Effector CD8-positive, alpha-beta T cell (primary cell): ENCODE data around the gene SLC15A4.

Experiments used
- DNase-seq: peaks from one replicate; lab custom pipeline; 2025; lab: John Stamatoyannopoulos, UW

The SLC15A4 gene

GRCh38 chr12:128794661-128795529, 28.9 kb downstream of the SLC15A4 start:
- no peak for DNase-seq

DNA sequence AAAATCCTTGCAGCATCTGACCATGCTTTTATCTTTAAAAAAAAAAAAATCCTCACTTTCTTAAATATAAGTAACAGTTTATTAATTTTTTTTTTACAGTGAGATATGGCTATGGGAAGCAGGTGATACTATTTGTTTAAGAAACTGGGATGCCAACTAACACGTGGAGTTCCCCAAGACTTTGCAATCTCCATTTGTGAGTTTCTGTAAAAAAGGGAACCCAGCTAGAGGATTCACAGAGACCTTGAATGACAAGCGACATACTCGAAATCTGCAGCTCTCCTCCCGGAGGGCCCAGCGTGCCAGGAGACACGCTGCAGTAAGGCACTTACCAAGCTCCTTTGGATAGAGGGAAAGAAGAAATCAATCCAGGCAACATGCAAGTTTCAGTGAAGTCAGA, 30.1 kb downstream of the SLC15A4 start:
- no peak for DNase-seq

DNA sequence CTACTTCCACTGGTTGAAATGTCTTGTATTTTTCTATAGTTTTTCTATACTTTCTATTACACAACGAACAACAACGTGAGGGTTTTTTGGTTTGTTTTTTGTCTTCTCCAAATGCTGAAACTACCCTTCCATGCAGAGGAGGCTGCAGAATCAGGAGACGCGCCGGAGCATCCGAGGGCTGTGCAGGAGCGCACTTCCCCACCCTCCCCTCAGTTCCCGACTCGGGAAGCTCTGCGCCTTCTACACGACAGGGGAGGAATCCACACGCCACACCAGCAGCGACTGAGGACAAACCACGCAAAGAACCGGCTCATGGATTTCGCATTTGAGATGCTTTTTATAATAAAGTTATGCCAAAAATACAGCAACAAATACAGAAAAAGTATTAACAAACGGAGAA, 30.9 kb downstream of the SLC15A4 start:
- DNase-seq, result no peak

- DNase-seq, result no peak
These were observed 31.4 kb downstream of the SLC15A4 start for GRCh38 chr12:128792398-128792797.

DNA sequence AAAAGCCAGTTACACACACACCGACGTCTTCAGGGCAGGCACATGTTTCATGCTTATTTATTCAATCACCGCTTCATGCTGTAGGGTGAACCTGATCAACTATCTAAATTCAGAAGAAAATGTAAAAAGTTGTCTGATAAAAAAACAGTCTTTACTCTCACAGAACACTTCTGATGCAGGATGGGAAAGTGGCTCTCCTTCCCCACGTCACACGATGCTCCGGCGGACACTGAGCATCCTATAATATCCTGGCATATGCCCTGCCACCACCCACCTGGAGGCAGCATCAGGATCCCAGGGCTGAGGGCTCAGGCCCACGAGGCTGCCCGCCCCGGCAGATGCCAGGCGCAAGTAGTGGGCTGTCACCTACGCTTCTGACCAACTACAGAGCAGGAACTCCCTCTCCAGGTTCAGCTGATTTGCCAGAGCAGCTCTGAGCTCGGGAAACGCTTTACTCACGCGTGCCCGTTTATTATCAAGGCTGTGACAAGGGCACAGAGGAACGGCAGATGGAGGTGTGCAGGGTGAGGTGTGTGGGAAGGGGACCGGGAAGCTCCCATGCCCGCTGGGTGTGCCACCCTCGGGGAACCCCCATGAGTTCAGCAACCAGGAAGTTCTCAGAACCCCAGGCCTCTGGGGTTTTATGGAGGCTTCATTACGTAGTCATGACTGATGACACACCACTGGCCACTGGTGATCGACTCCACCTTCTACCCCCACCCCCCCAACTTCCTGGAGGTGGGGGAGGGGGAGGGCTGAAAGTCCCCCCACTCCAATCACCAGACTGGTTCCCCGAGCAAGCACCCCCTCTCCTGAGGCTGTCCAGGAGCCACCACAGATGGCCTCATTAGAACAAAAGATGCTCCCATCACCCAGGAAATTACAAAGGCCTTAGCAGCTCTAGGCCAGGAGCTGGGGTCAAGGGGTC, 32.1 kb downstream of the SLC15A4 start:
- DNase-seq, result no peak

GRCh38 chr12:128790653-128791373, 32.9 kb downstream of the SLC15A4 start:
- no peak for DNase-seq

DNA sequence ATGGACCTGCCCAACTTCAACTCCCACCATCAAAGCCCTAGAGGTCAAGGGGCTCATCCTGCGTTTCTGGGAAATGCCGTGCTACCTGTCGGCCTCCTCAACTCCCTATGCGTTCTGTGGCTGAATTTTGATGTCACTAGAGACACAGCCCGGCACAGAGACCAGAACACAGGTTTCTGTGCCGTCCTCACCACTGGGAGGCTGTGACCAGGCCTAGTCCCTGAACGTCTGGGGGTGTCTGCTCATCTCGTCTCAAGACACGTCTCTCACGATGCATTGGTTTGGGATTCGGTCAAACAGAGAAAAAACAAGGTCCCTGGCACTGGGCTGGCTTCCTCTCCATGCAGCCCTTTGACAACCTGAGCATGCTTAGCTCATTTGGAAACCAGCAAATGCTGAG, 33.5 kb downstream of the SLC15A4 start:
- DNase-seq, result no peak

GRCh38 chr12:128789356-128789929, 34.3 kb downstream of the SLC15A4 start:
- no peak for DNase-seq

DNA sequence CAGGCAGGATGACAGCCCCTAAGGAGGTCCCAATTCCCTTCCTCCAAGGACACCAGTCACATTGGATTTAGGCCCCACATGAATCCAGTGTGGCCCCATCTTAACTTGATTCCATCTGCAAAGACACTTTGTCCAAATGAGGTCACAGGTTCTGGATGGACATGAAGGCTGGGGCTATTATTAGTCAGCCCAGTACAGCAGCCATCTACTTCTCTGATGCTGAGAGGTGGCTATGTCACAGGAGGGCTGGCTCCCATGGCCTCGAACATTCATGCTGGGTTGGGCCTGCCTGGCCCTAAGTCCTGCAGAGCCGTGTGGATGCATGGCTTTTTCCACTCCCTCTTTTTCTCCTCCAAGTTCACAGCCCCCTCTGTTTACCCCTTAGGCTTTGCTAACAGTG, 35.9 kb downstream of the SLC15A4 start:
- DNase-seq, result no peak

DNA sequence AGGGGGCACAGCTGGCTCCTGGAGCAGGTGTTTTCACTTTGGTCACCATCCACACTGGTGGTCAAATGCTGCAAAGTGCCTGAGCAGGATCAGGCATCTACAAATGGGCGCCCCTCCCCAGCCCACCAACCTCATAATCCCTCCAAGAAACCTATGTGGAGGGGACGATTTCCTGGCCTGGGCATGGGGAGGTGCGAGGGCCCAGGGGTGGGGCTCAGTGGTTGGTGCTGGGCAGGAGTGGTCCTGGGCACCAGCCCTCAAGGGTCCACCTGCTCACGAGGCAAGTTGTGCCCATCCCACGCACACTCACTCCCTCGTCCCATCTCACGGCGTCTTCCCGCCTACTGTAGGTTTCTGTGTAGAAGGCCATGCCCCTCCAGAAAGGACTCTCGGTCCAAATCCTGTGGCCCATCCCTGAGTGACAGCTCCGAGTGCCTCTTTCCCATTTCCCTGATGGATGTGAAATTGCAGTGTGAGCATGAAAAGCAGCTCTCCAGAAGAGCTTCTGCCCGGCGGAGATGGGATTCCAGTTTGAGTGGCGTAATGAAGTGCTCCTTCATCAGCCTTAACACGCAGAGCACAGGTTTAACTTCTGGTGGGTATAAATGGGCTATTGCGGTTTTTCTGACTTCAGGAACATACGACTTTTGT, 36.9 kb downstream of the SLC15A4 start:
- DNase-seq, result no peak

DNA sequence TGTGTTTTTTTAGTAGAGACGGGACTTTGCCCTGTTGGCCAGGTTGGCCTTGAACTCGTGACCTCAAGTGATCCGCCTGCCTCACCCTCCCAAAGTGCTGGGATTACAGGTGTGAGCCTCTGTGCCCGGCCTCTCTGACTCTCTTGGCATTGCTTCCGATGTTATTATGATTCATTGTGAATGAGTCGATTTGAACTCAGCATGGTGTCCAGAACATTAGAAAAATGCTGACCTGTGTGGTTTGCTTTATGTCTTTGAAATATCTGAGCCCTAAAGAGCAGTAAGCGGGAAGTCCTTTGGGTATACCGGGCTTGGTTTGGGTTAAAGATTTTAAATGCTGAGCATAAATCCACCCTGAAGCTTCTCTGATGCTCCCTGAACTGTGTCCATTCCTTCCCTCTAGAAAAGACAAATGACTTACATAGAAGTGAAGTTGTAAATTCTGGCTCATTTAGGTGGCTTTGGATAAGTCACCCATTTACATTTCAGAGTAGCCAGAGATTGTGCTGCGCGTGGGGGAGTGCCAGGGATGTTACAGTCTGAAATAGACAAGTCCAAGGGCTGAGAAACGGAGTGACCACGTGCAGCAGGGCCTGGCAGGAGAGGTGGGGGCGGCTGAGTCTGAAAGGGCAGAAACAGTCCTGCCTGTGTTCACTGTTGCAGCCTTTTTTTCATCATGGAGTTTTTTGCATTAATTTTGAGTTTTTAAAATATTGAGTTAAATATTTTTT, 39.6 kb downstream of the SLC15A4 start:
- DNase-seq, result no peak

GRCh38 chr12:128783129-128783574, 40.6 kb downstream of the SLC15A4 start:
- no peak for DNase-seq

- no peak for DNase-seq
These were observed 43.9 kb downstream of the SLC15A4 start for GRCh38 chr12:128779901-128780300.

DNA sequence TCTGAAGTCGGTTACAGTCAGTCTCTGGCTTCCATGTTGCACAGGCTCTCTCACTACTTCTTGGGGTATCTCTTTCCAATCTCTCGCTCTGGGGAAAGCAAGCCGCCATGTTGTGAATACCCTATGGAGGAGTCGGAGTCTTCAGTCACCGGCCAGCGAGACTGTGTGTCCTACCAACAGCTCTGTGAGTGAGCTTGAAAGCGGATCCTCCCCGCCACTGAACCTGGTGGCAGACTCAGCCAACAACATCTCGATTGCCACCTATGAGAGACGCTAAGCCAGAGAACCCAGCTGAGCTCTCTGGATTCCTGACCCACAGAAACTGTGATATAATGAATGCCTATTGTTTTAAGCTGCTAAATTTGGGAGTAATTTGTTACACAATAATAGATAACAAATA, 51.5 kb downstream of the SLC15A4 start:
- DNase-seq, result no peak

GRCh38 chr12:128771681-128772080, 52.1 kb downstream of the SLC15A4 start:
- no peak for DNase-seq

DNA sequence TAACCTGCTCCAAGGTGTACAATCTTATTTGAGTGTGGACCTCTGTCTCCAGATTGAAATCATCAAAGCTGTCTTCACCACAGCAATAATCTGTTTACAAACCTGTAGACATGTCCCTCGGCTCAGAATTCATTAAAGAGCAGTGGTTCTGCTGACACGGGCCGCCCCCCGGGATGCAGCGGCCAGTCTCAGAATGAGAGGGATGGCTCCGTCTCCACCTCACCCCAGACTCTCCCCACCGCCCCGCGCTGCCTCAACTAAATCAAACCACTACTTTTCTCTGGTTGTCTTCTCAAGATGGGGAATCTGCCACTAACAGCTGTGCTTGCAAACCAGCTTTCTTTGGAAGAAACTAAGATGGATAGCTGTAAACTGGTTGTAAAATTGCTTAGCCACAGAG, 56.2 kb downstream of the SLC15A4 start:
- no peak for DNase-seq

DNA sequence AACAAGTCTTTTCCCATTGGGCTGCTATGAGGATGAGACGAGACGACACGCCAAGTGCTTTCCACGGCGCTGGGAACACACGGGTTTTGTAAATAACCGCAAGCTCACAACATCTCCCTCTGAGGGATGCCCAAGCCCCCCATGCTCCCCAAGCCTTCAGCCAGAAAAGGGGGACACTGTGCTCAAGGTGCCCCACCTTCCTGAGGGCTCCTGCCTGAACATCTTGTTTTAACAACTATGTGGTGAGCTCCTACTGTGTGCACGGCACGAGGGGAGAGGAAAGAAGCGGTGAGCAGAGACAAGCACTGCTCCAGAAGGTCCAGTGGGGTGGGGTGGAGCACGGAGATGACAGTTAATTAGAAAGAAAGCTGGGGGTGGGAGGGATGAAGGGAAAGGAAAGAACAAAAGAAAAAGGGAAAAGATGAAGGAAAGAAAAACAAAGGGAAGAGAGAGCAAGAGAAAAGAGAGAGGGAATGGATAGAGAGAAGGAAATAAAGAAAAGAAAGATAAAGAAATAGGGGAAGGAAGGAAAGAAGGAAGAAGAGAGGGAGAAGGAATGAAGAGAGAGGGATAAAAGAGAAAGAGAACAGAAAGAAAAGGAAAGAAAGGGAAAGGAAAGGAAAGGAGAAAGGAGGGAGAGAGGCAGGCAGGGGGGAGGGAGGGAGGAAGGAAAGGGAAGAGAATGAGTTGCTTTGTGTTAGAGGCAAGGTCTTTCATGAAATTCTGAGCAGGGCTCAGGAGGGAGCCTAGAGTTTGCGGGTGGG, 56.8 kb downstream of the SLC15A4 start:
- no peak for DNase-seq

DNA sequence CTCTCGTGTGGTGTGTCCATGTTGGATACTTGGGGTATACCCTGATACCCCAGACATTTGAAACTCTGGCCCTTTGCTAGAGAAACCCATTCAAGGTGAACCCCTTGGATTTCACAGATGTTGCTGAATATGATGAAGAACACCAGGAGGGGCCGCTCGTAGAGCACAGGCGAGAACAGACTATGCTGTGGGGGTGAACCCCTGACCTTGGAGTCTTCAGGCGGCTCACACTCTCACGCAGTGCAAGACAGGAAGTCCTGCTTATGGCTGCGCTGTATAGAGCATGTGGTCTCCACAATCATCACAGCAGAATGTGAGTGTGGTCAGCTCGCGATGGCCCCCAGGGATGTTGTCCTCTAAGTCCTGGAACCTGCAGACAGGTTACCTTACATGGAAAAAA, 60.4 kb downstream of the SLC15A4 start:
- DNase-seq, result no peak

- DNase-seq, result no peak
These were observed 62.4 kb downstream of the SLC15A4 start for GRCh38 chr12:128761379-128761790.

DNA sequence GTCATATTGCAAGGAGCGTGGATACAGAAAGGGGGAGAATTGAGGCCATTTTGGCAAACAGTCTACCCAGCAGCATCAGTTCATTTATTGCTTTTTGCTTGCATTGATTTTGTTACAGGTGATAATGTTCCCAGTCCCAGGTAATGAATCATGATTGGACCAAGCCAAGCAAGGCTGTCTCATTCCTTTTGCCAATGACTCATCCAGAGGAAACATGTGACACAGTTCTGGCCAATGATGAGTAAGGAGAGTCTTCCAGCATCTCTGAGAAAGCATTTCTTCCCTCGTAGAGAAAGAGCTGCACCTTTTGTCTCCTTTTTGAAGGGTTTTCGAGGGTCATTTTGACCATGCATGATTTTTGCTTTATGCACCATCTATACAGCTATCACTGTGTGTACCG, 68.2 kb downstream of the SLC15A4 start:
- no peak for DNase-seq
